NT2/D1 (cell line): ENCODE measurements around the gene CIP2A.

Experiments
- SUZ12 ChIP-seq: IDR thresholded peaks from 2 replicates; pipeline ENCODE4 v1.6.1; 2011; ENCODE audit not compliant: insufficient read length, insufficient read depth; ENCODE audit errors: extremely low read depth
- YY1 ChIP-seq: IDR thresholded peaks from 2 replicates; pipeline ENCODE4 v1.6.1; 2011; ENCODE audit not compliant: insufficient read length, insufficient read depth
- ZNF274 ChIP-seq: IDR thresholded peaks from 2 replicates; pipeline ENCODE4 v1.6.1; 2011; ENCODE audit warnings: mild to moderate bottlenecking, low read depth, low read length

- no peak for TF ChIP-seq SUZ12
- TF ChIP-seq ZNF274: no peak
- no peak for TF ChIP-seq YY1
These were observed 88.5 kb downstream of the CIP2A start for GRCh38 chr3:108500728-108501127.
